NCI-H2107 treated with DMSO at 0.1 percent for 48 hours (cell line): ENCODE results near the gene CLEC19A.

Source experiments
- DNase-seq: peaks from one replicate; lab custom pipeline; 2025; ENCODE audit not compliant: unreplicated experiment; lab: John Stamatoyannopoulos, UW

The CLEC19A gene

DNA sequence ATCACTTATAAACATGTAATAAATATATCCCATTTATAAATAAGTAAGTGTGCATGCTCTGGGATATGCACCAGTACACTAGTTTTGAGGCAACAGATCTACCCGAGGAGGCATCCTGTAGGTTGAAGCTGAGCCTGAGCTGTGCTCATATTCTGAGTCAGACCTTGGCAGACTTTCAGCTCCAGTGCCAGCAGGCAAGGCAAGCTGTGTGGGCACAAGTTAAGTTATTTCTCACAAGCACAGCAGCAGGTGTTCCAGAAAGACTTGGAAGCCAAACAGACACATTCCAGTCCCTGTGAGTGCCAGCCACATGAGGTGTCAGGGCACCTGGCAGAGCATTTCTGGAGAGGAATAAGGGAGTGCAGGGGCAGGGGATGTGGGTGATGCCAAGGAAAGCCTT, 1.3 kb upstream of the CLEC19A start:
- DNase-seq, result peak; percentile 51

DNA sequence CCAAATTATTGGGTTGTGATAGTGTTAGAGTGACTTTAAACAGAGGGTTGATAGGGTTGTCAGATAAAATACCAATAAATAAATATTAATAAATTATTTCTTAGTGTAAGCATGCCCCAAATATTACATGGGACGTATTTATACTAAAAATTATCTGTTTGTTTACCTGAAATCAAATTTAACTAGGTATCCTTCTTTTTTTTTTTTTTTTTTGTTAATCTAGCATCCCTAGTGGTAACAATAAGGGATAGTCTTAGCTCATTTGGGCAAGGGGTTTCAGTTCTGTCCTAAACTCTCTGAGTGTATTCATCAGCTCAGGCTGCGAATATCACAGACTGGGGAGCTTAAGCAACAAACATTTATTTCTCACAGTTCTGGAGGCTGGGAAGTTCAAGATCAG, 1.3 kb downstream of the CLEC19A start:
- DNase-seq, result no peak

DNA sequence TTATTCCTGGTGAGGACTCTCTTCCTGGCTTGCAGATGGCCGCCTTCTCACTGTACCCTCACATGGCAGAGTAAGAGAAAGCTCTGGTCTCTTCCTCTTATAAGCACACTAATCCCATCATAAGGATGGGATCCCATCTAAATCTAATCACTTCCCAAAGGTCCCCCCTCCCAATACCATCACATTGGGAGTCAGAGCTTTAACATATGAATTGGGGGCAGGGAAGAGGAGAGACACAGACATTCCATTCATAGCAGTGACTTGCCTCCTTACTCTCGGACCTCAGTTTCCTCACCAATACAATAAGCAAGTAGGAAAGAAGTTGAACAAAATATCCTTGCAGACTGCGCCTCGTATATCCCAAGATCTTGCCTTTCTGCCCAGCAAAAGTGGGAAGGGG, 1.7 kb downstream of the CLEC19A start:
- no peak for DNase-seq

DNA sequence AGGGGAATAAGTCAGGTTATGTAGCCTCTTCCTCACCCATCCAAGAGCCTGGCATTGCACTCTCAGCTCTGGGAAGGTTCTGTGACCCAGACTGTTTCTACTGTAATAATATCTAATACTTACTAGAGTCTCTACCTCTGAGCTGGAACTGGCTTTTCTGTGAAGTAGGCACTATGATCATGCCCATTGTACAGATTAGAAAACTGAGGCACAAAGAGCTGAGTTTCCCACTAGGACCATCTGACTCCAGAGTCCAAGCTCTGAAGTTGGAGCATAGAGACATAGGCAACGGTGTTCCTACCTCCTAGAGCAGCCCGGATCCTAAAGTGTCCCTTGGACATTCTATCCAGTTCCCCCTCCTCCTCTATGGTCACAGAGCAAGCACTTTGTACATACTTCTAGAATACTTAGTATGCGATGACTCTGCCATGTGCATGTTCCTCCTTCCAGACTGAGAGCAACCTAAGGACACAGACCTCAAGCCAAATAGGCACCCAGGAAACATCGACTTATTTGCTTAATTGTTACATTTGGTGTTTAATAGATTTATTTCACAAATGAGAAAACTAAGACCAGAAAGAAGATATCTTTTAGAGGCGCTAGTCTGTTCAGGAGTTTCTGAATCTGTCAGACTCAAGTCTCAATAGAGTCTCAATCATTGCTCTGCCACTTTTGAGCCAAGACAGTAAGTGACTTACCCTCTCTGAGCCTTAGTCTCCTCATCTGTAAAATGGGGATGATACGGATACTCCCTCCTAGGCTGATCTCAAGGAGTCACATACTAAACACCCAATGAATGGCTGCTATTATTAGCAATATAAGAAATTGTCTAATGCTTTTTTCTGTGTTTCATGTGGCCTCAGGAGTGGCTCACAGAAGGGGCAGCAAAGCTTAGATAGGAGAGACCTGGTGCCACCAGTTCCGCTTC, 3.6 kb downstream of the CLEC19A start:
- DNase-seq, result no peak

DNA sequence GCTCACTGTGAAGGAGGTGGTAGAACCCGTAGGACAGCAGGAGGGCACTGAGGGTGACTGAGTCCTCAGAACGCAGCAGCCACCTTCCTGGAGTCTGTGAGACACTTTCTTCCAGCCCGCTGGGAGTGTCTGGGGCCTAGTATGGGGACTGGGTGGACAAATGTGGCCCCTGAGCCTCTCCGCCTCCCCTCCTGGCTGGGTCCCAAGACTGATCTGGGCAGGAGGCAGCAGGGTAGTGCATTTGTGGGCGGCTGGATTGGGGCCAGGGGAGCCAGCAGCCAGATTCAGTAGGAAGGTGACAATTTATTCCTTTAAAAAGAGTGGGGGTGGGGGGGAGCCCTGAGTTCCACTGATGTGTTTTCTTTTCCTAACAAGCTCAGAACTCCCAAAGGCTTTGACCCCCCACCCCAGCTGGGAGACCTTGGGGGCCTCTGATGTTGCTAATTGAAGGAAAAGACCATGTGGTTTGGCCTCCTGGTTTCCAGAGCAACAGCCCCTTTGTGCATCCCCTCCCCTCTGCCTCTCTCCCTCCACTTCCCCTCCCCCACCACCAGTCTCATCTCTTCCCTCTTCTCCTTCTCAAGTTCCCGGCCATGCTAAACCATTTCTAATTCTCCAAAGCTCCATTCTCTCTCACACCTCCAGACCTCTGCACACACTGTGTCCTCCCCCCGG, 4.4 kb downstream of the CLEC19A start:
- DNase-seq, result no peak

DNA sequence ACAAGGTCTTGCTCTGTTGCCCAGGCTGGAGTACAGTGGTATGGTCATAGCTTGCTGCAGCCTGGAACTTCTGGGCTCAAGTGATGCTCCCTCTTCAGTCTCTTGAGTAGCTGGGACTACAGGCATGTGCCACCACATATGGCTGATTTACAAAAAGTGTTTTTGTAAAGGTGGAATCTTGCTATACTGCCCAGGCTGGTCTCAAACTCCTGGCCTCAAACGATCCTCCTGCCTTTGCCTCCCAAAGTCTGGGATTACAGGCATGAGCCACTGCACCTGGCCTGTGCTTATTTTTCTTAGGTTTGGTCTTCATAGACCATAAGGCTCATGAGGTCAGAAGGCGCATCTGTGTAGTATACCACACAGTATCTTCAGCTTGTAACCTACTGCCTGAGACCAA, 5.3 kb downstream of the CLEC19A start:
- DNase-seq, result no peak

DNA sequence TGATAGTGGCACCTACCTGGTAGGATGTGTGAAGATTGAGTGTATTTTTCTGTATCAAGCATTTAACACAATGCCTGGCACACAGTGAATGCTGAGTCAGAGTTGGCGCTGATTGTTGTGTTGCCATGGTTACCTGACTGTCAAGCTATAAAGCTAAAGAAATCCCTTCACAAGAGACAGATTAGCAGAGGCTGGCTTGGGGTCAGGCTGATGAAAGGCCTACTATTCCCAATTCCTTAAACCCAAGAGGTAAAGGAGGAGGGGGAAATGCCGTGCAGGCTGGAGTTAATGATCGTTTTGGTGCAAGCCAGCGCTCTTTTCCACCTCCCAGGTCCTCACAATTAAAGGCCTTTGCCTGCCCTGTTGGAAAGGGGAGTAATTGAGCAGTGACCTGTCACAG, 5.9 kb downstream of the CLEC19A start:
- no peak for DNase-seq

DNA sequence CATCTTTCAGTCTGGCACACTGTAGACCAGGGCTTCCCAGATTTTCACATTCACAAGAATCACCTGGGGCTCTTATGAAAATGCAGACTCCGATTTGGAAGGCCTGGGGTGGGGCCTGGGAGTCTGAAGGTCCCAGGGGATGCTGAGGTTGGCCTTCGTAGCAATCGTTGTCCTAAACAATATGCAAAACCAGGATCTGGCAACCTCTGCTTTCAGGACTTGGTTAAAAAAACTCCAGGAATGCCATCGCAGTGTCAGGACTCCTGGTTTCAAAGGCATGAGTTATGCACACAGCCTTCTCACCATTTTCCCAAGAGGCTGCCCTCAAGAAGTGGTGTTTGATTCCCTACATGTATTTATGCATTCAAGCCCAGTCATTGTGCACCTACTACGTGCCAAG, 6.7 kb downstream of the CLEC19A start:
- DNase-seq, result no peak

DNA sequence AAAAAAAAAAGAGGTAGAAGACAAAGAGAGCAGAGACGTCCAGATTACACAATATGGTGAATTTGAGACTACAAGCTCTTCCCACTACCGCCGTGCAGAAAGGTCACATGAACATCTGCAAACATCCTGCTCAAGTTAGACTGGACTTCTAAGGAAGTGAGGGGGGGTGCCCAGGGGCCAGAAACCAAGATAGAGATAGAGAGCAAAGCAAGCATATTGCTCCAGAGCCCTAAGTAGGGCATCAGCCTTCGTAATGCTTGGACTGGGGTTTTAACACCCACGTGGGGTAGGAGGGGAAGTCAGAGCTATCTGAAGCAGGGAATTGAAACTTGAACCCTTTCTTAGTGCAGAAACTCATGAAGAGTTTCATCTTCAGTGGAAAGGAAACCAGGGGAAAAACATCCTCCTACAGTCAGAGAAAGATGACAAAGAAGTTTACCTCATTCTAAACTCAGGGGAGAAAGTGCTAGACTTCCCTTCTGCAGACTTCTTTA, 8.7 kb downstream of the CLEC19A start:
- no peak for DNase-seq

DNA sequence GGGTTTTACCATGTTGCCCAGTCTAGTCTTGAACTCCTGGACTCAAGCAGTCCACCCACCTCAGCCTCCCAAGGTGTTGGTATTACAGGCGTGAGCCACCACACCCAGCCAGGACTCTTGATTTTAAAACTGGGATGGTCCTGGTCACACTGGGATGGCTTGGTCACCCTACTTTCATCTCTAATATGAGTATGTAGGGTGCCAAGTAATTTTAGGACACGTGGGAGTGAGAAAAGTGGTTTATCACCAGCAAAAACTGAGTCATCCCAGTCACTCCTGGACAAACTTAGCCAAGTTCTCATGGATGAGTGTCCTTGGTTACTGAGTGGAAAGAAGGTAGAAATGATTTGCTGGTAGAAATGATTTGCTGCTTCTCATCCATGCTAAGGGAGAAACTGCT, 9.9 kb downstream of the CLEC19A start:
- no peak for DNase-seq

DNA sequence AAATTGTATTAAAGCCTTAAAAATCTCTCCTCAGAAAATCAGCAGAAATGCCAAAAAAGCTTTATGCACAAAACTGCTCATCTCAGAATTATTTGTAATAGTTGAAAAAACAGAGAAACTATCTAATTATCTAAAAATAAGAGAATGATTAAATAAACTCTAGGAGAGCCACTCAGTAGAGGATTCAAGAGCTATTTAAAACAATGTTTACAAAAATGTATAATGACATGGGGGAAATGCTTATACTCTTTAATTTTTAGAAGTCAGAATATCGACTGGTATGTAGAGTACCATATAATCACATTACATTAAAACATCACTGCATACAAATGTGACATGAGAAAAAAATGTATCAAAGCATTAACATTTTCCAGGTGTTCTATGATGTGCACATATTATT, 11.9 kb downstream of the CLEC19A start:
- no peak for DNase-seq

DNA sequence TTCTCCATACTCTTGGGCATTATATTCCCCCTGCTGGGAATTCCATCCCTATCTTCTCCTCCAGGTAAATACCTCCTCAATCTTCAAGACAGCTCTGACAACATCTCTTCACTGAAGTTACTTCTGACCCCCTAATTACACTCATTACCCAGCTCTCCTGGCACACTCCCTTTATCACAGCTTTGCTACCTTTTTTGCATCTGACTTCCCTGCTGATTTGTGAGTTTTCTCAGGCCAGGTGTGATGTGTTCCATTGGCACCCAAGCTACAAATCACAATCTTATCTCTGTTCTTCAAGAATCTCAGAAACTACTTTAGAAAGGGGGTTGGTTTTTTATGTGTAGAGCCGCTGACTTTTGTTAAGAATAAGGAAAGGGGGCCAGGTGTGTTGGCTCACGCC, 14.0 kb downstream of the CLEC19A start:
- no peak for DNase-seq

DNA sequence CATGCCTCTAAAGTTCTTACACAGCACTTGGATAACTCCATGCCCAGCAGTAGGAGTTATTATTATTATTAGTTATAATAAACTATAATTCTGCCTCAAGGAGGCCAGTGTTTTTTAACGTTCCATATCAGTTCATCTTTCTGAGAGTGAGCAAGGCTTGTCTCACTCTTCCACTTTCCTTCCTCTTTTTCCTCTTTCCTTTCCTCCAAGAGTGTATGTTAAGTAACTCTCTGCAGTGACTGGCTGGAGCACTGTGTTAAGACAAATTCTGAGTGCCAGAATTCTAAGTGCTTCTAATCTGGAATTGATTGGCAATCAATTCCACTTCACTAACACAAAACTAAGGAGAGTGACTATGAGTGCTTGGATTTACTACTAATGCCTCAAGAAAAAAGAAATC, 16.4 kb downstream of the CLEC19A start:
- DNase-seq, result no peak

DNA sequence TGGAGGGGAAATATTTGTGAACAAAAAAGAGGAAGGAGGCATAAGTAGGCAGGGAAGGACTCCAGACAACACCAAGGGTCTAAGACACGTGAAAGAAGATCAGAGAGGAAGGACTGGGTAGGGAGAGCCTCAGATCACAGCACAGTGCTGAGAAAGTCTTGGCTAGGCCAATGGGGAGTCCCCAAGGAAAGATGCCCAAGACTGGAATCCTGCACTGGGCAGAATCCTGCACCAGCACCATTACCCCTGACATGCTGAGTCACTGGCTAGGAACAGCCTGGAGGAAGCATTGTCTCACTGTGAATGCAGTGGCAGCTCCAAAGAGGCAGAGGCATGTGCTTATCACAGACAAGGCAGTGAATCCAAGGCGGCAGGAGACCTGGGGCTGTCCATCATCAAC, 19.2 kb downstream of the CLEC19A start:
- DNase-seq, result no peak

DNA sequence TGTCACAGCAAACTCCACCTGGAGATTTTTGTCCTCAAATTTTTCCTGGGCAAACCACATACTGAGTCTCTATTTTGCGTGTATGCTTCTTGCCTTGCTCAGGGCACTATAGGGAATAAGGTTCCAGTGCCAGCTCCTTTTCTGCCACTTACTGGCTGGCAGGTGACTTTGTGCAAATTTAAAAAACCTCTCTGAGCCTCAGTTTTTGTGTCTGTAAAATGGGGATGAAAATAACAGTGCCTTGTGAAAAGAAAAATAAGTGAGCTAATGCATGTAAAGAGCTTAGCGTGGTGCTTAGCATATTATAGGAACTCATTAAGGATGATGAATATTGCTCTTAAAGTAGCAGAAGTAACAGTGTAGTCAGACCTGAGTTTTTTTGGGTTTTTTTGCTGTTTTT, 19.9 kb downstream of the CLEC19A start:
- DNase-seq, result no peak

DNA sequence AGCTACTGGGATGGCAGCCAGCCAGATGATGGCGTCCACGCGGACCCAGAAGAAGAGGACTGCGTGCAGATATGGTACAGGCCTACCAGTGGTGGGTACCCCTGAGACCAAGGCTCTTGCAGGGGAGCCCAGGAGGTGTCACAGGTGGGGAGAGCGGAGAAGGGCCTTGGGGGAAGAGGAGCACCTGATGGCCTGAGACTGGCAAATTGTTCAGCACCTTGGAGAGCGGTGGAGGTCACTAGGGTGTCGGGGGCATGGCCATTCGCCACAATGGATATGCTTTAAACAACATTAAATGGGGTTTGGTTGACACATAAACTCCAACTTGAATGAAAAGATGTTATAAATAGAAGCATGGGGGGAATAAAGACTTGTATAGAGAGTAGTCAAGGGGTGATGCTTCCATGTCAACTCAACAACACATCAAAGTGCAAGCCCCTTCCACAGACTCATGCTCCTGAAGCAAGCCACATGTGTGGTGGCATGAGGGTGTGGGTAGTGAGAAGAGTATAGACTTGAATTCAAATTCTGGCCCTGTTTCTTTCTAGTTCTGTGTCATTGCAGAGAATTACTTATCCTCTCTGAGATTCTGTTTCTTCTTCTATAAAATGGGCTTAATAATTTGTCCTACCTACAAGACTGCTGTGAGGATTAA, 22.2 kb downstream of the CLEC19A start:
- DNase-seq, result no peak

DNA sequence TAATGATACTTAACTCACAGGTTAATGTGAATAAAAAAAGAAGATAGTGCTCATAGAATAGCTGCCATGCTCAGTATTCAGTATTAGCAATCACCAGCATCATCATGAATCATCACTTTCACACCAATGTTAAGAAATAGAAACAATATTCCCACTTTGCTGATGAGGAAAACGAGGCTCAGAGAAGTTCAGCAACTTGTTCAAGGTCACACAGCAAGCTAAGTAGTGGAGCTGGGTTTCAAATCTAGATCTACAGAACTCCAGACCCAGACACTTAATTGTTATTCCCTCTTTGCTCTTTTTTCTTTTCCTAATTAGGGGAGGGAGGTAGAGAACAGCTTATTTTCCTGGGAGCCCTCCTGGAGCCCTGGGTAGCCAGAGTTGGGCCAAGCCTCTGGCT, 22.9 kb downstream of the CLEC19A start:
- no peak for DNase-seq

DNA sequence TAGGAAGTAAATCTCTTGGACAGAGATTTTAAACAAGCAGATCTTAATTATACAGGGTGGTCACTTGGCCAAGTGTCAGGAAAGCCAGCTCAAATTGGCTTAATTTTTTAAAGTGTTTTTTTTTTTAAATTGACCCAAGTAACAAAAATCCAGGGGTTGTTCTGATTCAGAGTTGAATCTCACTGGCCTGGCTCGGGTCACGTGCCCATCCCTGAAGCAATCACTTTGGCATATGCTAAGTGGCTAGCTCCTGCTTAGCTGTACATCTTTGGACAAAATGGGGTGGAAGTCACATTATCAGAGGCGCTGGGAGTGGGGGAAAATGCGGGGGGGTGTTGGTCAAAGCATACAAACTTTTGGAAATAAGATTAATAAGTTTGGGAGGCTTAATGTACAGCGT, 23.6 kb downstream of the CLEC19A start:
- no peak for DNase-seq

DNA sequence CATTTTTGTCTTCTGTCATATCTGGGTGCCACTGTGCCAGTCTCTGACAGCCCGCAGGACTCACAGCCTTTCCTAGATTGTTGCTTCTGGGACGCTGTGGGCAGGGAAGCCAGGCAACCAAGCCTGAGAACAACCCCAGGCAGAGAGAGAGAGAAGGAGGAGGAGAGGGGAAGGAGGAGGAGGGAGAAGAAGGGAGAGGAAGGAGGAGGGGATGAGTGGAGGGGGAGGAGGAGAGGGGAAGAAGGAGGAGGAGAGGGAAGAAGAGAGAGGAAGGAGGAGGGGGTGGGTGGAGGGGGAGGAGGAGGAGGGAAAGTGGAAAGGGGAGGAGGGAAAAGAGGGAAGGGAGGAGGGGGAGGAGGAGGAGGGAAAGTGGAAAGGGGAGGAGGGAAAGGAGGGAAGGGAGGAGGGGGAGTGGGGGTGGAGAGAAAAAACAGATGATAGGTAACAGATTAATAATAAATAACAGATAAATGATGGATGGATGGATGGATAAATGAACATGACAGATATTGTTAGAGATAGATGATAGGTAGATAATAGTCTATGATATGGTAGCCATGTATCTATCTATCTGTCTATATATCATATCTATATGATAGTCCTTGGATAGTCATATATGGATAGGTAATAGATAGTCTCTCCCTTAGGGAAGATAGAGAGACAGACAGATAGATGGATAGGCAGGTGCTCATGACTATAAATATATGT, 29.3 kb downstream of the CLEC19A start:
- DNase-seq, result no peak

DNA sequence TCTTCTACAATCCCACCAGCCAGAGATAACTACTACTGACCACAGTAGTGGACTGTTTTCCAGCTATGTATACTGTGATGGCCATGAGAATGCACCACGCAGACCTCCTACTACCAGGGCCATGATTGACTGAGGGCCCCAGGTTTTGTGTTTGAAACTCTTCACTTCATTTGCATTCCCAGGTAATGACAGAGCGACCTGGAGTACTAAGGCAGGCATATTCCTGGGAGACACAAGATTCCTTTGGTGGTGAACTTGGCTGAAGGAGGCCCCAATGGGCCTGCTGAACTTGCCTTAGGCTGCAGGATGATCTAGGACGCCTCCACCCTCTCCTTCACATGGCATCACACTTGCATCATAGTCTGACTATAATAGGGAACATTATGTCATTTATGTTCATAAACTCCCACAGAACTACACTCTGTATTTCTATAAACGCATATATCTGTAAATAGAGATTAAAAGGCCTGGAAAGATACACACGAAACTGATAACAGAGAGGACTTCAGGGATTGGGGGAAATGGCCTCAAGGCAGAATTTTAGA, 30.4 kb downstream of the CLEC19A start:
- no peak for DNase-seq

DNA sequence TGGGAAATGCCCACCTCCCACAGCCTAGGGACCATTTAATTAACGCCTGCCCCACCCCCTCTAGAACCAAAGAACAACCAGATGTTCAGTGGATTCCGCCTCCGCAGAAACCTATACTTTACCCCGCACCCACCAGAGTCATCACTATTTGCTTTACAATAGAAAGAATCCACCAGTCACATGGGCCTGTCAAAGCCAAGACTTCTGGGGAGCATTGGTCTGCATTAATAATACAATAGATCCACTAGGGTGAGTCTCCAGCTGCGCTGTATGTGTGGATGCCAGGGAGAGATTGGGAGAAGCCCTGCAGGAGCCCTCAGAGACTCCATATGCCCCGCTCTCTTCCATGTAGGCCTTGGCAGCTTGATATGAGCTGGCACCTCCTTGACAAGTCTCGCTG, 31.3 kb downstream of the CLEC19A start:
- DNase-seq, result no peak
